MG63 (cell line): ENCODE results near the gene KRCC1. TPM values are rescaled to one million over a fixed set of nuclear protein-coding genes. Genes with fewer than 3 reads are reported as not detected.

ENCODE experiments used
- DNase-seq: peaks from one replicate; pipeline ENCODE4 v3.0.0-alpha.2; 2020
- H3K27me3 ChIP-seq: fragments of 250-450 bp; sonication (Bioruptor Pico); 2 replicates; pipeline ENCODE4 v1.5.1; 2020; ENCODE audit warnings: mild to moderate bottlenecking, moderate library complexity
- H3K36me3 ChIP-seq: fragments of 250-450 bp; sonication (Bioruptor Pico); 2 replicates; pipeline ENCODE4 v1.5.1; 2020; ENCODE audit warnings: mild to moderate bottlenecking, moderate library complexity
- H3K4me3 ChIP-seq: fragments of 250-450 bp; sonication (Bioruptor Pico); 2 replicates; pipeline ENCODE4 v1.5.1; 2020; ENCODE audit warnings: mild to moderate bottlenecking, moderate library complexity
- H3K9me3 ChIP-seq: fragments of 250-450 bp; sonication (Bioruptor Pico); 2 replicates; pipeline ENCODE4 v1.5.1; 2020; ENCODE audit warnings: mild to moderate bottlenecking, moderate library complexity
- total RNA-seq: library from RNA; depleted of rRNA; stranded (reverse); fragments of >200 nt; shearing (Covaris generic); gene quantifications from 2 replicates; pipeline ENCODE4 v1.2.3, GENCODE V29; 2014; ENCODE audit warnings: low replicate concordance; rRNA removed

Gene KRCC1
- 23.5 and 24.8 TPM in 2 replicates for total RNA-seq

DNA sequence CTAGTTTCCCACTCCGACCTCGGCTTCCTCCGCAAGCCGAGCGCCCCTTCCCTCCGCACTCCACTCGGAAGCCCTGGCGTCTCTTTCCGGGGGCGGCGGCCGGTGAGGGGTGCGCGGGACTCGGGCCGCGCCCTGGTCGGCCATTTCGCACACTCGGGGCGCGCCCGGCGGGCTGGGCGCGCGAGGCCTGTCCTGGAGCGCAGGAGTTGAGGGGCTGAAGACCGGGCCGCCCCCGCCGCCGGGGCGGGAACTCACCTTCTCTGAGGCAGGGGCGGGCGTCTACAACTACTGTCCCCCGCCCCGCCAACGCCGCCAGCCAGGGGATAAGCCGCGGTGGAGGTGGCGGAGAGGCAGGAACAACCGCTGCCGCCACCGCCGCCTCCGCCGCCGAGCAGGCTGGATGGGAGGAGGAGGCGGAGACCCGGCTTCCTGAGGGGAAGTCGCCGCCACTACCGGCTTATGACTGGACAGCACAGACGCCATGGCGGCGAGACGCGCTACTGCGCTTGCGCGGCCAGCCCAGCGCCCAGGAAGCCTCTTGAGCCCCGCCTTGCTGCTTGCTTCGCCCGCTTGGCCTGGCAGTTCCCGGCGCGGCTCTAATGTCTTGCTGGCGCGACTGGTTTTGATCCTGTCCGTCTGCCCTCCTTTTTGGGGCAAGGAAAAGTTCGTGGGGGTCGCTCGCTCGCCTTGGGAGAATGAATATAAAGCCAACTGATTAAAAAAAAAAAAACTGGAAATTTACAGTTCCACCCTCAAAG, at the start of gene KRCC1:
Gene KRCC1, minus strand, starts transcription at position 413 of the 758 bp plus-strand sequence. CDS start 27,220 bp downstream, outside the sequence.
- DNase-seq = peak; percentile 94
- no peaks in the 10 kb centered on the region for H3K9me3 ChIP-seq
- peak within 1 kb of the TSS; percentile 89 for H3K4me3 ChIP-seq
- H3K36me3 ChIP-seq = peaks cover 33% of the 10 kb centered on the region
- H3K27me3 ChIP-seq = no peaks in the 10 kb centered on the region

DNA sequence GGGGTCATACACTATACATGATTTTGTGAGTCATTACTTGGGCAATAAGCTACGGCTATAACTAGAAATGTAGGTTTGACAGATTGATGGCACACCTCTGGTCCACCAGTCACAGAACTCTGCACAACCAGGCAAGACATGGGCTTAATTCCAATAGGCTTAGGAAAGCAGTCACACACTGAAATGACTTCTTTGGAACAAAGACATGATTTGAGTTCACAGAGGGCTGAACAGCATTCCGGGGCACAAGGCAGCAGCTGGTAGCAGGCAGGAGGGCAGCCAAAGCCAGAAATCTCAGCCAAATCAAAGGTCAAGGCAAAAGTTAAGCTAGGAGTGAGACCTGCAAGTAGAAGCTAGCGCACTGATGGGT, 44.9 kb upstream of the KRCC1 start:
- Histone ChIP-seq H3K4me3 (no peak overlapping the region), H3K27me3 (no peaks in the 10 kb centered on the region; the same call in 1 of the 2 replicates), H3K9me3 (no peaks in the 10 kb centered on the region), H3K36me3 (no peaks in the 10 kb centered on the region)
- DNase-seq = no peak

DNA sequence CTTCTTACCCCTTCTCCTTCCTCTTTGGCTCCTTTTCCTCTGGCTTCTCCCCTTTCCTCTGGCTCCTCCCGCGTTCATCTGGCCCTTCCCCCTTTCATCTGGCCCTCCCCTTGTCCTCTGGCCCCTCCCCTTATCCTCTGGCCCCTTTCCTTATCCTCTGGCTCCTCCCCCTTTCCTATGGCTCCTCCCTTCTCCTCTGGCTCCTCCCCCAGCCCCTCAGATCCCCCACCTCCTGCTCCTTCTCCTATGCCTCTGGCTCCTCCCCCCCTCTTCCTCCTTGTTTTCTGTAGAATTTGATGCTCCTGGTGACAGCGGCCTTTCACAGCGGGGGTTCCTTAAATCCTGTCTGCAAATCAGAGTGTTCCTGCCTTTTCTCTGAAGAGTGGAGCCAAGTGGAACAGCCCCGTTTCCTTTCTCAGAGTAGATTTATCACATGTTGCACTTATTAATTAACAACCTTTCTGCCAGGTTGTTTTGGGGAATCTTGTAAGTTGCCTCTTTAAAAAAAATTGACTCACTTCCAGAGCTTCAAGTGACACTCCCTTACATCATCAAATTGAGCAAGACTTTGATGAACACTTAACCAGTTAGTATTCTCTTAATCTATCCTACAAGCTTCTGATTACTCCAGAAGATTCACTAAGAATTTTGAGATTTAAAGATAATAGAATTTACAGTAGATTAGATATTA, 44.4 kb upstream of the KRCC1 start:
- H3K27me3 ChIP-seq = no peaks in the 10 kb centered on the region; the same call in 1 of the 2 replicates
- no peaks in the 10 kb centered on the region for H3K36me3 ChIP-seq
- H3K4me3 ChIP-seq = no peak overlapping the region
- DNase-seq = peak; percentile 16
- no peaks in the 10 kb centered on the region for H3K9me3 ChIP-seq

DNA sequence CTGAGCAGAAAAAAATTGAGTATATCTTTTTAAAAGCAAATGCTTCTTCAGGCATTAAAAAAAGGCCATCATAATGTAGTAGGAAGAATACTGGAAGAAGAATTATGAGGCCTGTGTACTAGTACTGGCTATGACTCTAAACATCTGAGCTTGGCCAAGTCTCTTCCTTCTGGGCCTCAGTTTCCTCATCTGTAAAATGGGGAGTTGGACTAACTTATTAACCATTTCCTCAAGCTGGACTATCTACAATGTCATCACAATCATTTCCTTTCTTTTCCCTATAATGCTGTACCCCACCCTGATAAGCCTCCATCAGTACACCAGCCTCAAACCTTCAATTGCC, 42.9 kb upstream of the KRCC1 start:
- H3K4me3 ChIP-seq = no peak overlapping the region
- DNase-seq = no peak
- no peaks in the 10 kb centered on the region for H3K9me3 ChIP-seq
- H3K36me3 ChIP-seq = no peaks in the 10 kb centered on the region
- H3K27me3 ChIP-seq = no peaks in the 10 kb centered on the region; the same call in 1 of the 2 replicates

DNA sequence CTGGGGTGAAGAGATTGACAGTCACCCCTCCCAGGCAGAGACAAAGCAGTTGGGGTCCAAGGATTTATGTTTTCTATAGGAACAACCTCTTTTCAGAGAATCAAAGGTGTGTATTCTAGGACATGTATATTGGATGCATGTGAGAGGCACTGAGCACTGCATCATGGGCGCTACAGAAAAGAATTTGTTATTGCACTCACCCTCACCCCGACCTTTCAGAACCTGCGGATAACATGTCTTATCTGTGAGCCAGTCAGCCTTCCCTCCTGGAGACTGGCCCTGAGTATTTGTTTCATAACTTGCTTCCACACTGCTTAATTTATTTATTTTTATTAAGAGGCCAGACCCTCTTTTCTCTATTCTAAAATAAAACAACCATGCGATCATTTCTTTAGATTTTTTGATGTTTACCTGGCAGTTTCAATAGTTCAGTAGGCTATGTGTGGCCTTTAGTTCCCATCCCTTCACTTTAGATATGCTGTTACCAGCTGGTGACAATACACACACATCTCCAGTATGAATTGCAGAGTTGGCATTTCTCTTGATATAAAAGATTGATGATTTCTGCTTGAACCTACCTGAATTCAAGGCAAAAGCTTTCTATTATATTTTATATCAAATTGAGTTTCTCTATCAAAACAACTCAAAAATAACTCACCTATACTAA, 42.4 kb upstream of the KRCC1 start:
- no peaks in the 10 kb centered on the region for H3K9me3 ChIP-seq
- H3K36me3 ChIP-seq = no peaks in the 10 kb centered on the region
- H3K4me3 ChIP-seq = no peak overlapping the region
- no peak for DNase-seq
- H3K27me3 ChIP-seq = no peaks in the 10 kb centered on the region; the same call in 1 of the 2 replicates

DNA sequence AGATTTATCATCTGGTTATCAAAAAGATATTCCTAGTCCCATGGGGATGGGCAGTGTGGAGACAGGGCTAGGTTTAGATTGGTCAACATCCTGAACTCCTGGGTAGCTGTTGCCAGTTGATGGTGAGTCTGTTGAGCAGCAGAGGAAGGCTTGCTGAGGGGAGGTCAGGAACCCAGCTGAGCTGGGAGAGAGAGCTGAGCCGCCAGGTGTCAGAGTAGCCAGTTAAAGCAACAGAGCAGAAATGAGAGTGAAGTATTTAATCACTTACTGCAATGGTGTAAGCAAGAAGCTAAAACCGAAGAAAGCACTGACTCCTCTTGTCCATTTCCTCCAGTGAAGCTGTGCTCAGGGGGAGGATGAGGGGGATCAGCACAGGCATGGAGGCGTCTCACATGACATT, 41.6 kb upstream of the KRCC1 start:
- H3K9me3 ChIP-seq = no peaks in the 10 kb centered on the region
- H3K27me3 ChIP-seq = no peaks in the 10 kb centered on the region
- no peaks in the 10 kb centered on the region for H3K36me3 ChIP-seq
- no peak overlapping the region for H3K4me3 ChIP-seq
- DNase-seq = no peak

DNA sequence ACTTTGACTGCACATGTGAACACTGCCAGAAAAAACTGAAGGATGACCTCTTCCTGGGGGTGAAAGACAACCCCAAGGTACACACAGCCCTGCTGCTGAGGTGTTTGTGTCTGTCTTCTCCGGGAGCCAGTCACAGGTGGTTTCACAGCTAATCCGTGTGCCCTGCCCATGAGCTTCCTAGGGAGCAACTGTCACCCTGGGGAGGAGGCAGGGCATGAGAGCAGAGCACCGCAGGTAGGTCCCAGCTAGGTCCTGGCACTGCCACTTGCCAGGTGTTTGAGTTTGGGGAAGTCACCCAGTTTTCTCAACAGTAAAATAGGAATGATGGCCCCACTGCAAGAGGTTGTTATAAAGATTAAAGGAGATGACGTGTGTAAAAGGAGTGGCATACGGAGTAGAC, 41.1 kb upstream of the KRCC1 start:
- Histone ChIP-seq H3K36me3 (no peaks in the 10 kb centered on the region), H3K9me3 (no peaks in the 10 kb centered on the region)

DNA sequence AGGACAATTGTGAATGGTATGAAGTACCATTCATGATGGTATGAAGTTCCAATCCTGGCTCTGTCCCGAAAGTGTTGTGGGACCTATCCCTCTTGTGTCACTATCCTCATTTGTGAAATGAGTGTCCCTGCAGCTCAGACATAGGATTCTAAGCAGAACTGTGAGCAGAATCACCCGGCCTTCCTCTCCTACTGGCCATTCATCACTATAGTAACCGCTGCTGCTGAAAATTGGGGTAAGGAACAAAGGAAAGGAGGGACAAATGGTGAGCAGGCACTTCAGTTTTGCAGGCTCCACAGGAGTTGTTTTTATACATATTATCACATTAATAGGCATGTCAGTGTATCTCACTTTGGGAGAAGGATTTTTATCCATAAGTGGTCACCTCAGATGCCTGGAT, 39.4 kb upstream of the KRCC1 start:
- no peak for DNase-seq
- H3K27me3 ChIP-seq = no peaks in the 10 kb centered on the region

More for the DNA sequence above, 41.1 kb upstream of the KRCC1 start:
- no peaks in the 10 kb centered on the region for H3K27me3 ChIP-seq
- no peak for DNase-seq
- H3K4me3 ChIP-seq = no peak overlapping the region

DNA sequence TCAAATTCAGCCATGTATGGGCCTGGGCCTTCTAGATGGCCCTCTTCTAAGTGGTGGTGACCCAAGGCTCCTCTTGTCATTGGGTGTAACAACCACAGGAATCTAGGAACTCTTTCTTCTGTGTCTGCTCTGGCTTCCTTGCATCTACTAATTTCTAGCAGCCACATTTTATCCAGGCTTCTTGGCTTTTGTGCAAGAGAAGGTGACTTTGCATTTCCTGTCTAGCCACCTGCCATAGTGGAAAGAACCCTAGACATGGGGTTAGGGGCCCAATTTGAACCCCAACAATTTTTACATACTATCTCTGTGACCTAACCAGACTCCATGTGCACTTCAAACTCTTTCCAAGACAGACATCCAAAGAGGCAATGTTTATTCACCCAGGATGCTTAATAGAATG, 37.2 kb upstream of the KRCC1 start:
- Histone ChIP-seq H3K27me3 (no peaks in the 10 kb centered on the region), H3K9me3 (no peaks in the 10 kb centered on the region), H3K4me3 (no peak overlapping the region), H3K36me3 (no peaks in the 10 kb centered on the region)
- no peak for DNase-seq

More for the DNA sequence above, 39.4 kb upstream of the KRCC1 start:
- Histone ChIP-seq H3K9me3 (no peaks in the 10 kb centered on the region), H3K36me3 (no peaks in the 10 kb centered on the region), H3K4me3 (no peak overlapping the region)

DNA sequence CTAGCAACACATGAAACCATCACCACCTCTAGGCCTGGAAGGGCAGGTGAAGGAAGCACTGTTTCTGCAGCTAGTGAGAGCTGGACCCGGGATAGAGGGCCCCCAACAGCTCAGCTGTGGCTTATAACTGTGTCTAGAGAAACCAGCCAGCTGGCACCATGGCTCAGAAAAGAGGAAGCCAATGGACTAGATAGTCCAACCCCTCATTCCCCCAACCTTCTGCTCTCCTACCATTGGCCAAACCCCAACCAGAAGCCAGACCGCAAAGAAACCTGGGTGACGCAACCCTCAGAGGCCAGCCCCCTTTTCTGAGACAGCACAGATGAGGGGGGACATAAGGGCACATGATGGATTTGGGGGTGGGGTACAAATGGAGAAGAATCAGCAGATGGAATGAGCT, 36.4 kb upstream of the KRCC1 start:
- Histone ChIP-seq H3K27me3 (no peaks in the 10 kb centered on the region), H3K9me3 (no peaks in the 10 kb centered on the region), H3K36me3 (no peaks in the 10 kb centered on the region), H3K4me3 (no peak overlapping the region)
- no peak for DNase-seq

DNA sequence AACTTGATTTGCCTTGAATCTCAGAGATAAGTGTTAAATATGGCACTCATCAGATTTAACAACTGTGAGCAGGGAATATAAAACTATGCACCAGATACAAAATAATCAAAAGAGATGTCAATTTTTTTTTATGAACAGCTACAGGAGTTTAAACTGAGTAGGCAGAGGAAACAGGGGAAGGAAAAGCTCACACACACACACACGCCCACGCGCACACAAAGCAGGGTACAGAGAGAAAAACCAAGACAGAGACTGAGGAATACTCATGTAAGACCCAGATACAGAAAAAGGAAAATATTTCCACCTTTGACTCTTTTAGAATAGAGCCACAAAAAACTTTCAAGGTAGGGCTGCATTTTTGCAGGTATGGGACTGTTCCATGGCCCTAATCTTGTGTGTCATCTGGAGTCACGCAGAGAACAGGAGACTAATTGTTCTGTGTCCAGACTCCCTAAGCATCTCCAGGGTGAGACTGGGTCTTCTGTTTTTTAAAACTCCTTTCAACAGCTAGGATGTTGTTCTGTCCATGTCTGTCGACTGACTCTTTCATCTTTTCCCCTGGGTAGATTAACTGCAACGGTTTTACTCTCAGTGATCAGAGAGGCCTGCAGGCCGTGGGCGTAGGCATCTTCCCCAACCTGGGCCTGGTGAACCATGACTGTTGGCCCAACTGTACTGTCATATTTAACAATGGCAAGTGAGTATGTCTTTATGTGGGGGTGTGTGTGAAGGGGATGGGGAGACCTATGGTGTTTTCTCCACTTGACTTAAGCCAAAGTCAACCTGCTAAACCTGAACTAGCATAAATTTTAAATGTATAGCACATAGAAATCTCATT, 35.1 kb upstream of the KRCC1 start:
- DNase-seq = no peak
- Histone ChIP-seq H3K4me3 (no peak overlapping the region), H3K27me3 (no peaks in the 10 kb centered on the region), H3K36me3 (no peaks in the 10 kb centered on the region), H3K9me3 (no peaks in the 10 kb centered on the region)

DNA sequence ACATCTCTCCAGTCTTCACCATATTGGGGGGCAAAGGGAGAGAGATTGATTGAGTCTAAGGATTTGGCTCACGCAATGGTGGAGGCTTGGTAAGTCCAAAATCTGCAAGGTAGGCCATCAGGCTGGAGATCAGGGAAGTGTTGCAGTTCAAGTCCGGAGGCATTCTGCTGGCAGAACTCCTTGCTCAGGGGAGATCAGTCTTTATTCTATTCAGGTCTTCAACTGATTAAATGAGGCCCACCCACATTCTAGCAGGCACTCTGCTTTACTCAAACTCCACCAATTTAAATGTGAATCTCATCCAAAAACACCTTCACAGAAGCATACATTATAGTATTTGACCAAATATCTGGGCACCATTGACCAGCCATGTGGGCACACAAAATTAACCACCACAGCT, 33.4 kb upstream of the KRCC1 start:
- Histone ChIP-seq H3K27me3 (no peaks in the 10 kb centered on the region), H3K4me3 (no peak overlapping the region), H3K9me3 (no peaks in the 10 kb centered on the region), H3K36me3 (no peaks in the 10 kb centered on the region)
- no peak for DNase-seq

DNA sequence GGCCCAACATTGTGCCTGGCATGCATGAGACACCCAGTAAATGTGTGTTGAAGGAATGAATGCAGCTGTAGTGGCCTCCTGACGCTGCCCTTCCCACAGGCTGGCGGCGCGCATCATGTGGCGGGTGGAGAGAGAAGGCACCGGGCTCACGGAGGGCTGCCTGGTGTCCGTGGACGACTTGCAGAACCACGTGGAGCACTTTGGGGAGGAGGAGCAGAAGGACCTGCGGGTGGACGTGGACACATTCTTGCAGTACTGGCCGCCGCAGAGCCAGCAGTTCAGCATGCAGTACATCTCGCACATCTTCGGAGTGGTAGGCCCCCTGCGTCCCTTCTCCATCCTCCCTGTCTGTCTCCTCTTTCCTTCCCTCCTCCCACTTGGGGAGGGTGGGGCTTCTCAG, 32.2 kb upstream of the KRCC1 start:
- Histone ChIP-seq H3K4me3 (no peak overlapping the region), H3K9me3 (no peaks in the 10 kb centered on the region), H3K27me3 (no peaks in the 10 kb centered on the region), H3K36me3 (no peaks in the 10 kb centered on the region)
- no peak for DNase-seq

DNA sequence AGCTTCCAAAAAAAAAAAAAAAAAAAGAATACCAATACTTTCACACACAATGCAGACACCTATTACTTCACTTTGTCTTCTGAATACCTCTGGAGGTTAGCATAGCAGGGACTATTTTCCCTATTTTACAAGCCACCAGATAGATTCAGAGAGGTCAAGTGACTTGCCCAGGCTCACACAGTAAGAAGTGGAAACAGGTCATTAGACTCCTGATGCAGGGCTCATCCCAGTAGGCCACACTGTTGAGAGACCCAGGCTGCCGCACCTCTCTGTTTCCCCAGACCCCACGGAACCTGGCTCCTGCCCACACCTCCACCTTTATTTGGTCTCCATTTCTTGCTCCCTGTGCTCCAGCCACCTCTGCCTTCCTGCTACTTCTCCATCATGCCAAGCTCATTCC, 31.5 kb upstream of the KRCC1 start:
- DNase-seq = no peak
- no peaks in the 10 kb centered on the region for H3K36me3 ChIP-seq
- no peaks in the 10 kb centered on the region for H3K9me3 ChIP-seq
- no peak overlapping the region for H3K4me3 ChIP-seq
- H3K27me3 ChIP-seq = no peaks in the 10 kb centered on the region

DNA sequence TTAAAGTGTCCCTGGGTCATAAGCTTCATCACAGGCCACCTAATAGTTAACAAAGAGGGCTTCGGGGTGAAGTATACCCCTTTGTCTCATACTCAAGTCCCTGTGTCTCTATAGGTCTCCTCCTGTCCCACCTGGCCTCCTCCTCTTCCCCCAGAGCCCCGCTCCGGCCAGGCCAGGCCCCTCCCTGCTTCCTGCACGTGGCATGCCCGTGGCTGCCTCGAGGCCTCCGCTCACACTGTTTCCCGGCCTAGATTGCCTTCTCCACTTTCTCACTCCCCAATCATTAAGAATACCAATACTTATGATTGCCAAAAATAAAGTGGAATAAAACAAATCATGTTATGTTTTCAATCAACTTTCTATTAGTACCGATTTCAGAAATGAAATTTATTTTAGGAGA, 30.8 kb upstream of the KRCC1 start:
- H3K4me3 ChIP-seq = no peak overlapping the region
- no peaks in the 10 kb centered on the region for H3K27me3 ChIP-seq
- no peaks in the 10 kb centered on the region for H3K36me3 ChIP-seq
- no peaks in the 10 kb centered on the region for H3K9me3 ChIP-seq
- no peak for DNase-seq

DNA sequence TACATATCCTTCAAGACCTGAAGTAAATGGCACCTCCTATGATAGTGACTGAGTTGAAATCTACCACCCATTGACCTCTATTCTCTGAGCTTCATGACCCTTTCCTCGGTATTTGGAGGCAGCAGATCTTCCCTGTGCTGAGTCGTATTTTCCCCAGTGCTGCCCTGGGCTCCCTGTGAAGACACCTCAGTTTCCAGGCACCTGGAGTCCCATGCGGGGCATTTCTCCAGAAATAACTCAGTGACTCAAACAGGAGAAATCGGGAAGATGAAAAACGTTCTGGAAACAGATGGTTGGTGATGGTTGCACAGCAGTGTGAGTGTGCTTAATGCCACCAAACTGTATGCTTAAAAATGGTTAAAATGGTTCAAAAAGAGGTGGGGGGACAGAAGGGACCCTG, 30.0 kb upstream of the KRCC1 start:
- DNase-seq = no peak
- Histone ChIP-seq H3K36me3 (no peaks in the 10 kb centered on the region), H3K9me3 (no peaks in the 10 kb centered on the region), H3K27me3 (no peaks in the 10 kb centered on the region), H3K4me3 (no peak overlapping the region)

DNA sequence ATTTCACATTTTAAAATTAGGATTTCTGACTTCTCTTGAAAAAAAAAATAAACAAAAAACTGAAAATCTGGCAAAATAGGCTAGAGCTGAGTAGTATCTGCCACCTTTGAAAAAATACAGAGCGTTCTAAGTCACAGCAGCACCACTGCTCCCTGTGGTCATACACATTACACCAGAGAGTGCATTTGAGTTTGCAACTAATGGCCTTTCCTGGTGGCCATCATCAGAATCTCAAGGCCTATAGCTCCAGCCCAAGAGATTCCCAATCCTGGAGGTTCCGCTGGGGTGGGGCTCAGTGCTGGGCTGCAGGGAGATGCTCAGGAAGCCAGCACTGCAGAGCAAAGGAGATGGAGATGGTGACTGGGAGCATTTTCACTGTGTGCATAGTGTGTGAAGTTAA, 29.5 kb upstream of the KRCC1 start:
- Histone ChIP-seq H3K4me3 (no peak overlapping the region), H3K9me3 (no peaks in the 10 kb centered on the region), H3K27me3 (no peaks in the 10 kb centered on the region), H3K36me3 (no peaks in the 10 kb centered on the region)
- no peak for DNase-seq
